Heart left ventricle (tissue), 16 donors: ENCODE results near the gene VAPA. TPM values are rescaled to one million over a fixed set of nuclear protein-coding genes. Genes with fewer than 3 reads are reported as not detected.

ENCODE experiments used
- ATAC-seq, 4 donors: fragments of 200-7000 bp; cut with Tn5 transposase; one replicate each; pipeline ENCODE4 v1.9.1; 2020 to 2022; ENCODE audit warnings: moderate library complexity in 4 of 4, mild to moderate bottlenecking in 3 of 4, moderate number of reproducible peaks in 1 of 4
- DNase-seq, 5 donors: peaks; one replicate each; pipeline ENCODE4 v3.0.0-alpha.2; 2020
- H3K27ac ChIP-seq, 12 donors: fragments of 200-600 bp; sonication (generic) in 4 of 12; one replicate each; pipeline versions ENCODE4 v1.5.0 to v1.8.0; 2016 to 2022; ENCODE audit warnings: mild to moderate bottlenecking in 2 of 12
- H3K27me3 ChIP-seq, 9 donors: fragments of 200-600 bp; sonication (generic) in 2 of 9; one replicate each; pipeline versions ENCODE4 v1.5.1 to v1.8.0; 2016 to 2022; ENCODE audit warnings: mild to moderate bottlenecking in 3 of 9
- H3K36me3 ChIP-seq, 9 donors: fragments of 200-600 bp; sonication (generic) in 2 of 9; one replicate each; pipeline versions ENCODE4 v1.5.0 to v1.8.0; 2018 to 2022; ENCODE audit warnings: mild to moderate bottlenecking in 2 of 9
- H3K4me1 ChIP-seq, 12 donors: fragments of 200-600 bp; sonication (generic) in 4 of 12; one replicate each; pipeline versions ENCODE4 v1.5.0 to v1.8.0; 2016 to 2022; ENCODE audit warnings: mild to moderate bottlenecking in 3 of 12
- H3K4me3 ChIP-seq, 12 donors: fragments of 200-600 bp; sonication (generic) in 4 of 12; one replicate each; pipeline versions ENCODE4 v1.5.0 to v1.8.0; 2017 to 2022; ENCODE audit warnings: mild to moderate bottlenecking in 9 of 12, moderate library complexity in 4 of 12
- H3K9me3 ChIP-seq, 12 donors: fragments of 200-600 bp; sonication (generic) in 4 of 12; one replicate each; pipeline versions ENCODE4 v1.5.0 to v1.8.0; 2016 to 2022; ENCODE audit warnings: mild to moderate bottlenecking in 1 of 12
- CTCF ChIP-seq, 12 donors: fragments of 200-600 bp; sonication (generic) in 4 of 12; IDR thresholded peaks; one replicate each; pipeline versions ENCODE4 v1.5.0 to v1.8.0; 2018 to 2022; ENCODE audit warnings: antibody characterized with exemption in 12 of 12, mild to moderate bottlenecking in 5 of 12
- POLR2A ChIP-seq, 2 donors: fragments of 450-650 bp; IDR thresholded peaks; one replicate each; pipeline ENCODE4 v1.6.1; 2017; ENCODE audit warnings: antibody characterized with exemption in 2 of 2, mild to moderate bottlenecking in 2 of 2, moderate library complexity in 2 of 2
- WGBS, 4 donors: extraction: QIAGEN DNeasy Blood & Tissue Kit in 2 of 4; methylation state at CpG; one replicate each; pipeline versions ENCODE4 v1.1.5 to v1.1.7; 2013 to 2018; 5-methylcytosine and 5-hydroxymethylcytosine counted together
- intact Hi-C, 10 donors: fragments of 100-400 bp; cut with DNase I; formaldehyde crosslinking; loops; one replicate each; pipeline versions ENCODE4 v1.11.1 to v1.14.2; 2022
- polyA plus RNA-seq, 2 donors: library from polyadenylated mRNA; stranded (reverse); fragments of 200-250 nt; gene quantifications; one replicate each; pipeline ENCODE4 v1.2.3, GENCODE V29; 2013
- total RNA-seq, 9 donors: library from RNA; depleted of rRNA in 2 of 9; stranded (reverse); fragments of >200 nt in 2 of 9; fragmentation: NEBNext Ultra II Directional in 3 of 9; extraction: Animal tissue kit (Norgen Biotek cat#: 25700) in 3 of 9; gene quantifications; one replicate each; pipeline versions ENCODE4 v1.1.0 to v1.2.4, GENCODE V29; 2016 to 2023
- donor health status: ischemic (EF 13 %, LVEDD 7.1; RV severe dilation, severe dysfunction).
- donor health status: healthy with polysubstance abuse.
- donor health status: DM: no; HTN: yes; CAD: no.
- donor health status: DM: no; HTN: no; CAD: no.
- donor health status: ischemic (EF 25% LVEDD 6.9; RV normal size, moderate dysfunction).
- donor health status: ischemic (EF 25% LVEDD 5.7; RV mildly dilated, moderate dysfunction).
- donor health status: healthy.
- donor health status: DM: yes; HTN: yes; CAD: no.
- donor health status: ischemic (EF 35%, LVEDD 5.7; RV mildly dilated, moderate dysfunction).
- donor health status: nonischemic (EF 11% LVEDD 7.7; RV severe dilation, severe dysfunction).
- donor health status: DM: yes; HTN: yes; CAD: no.
- donor health status: PGD.
- donor health status: ischemic (EF 29% LVEDD 5.4; RV normal size, mild dysfunction).
- donor health status: nonischemic (EF 23%, LVEDD 6.1; RV moderate dilation, normal function).

Gene VAPA
- total and polyA plus RNA-seq, 11 donors: 107 to 289 (median 201) TPM

- DNase-seq (no peak), ATAC-seq (no peak)
- TF ChIP-seq POLR2A (IDR thresholded peaks at IDR 0.05) (no peak), CTCF (IDR thresholded peaks at IDR 0.05) (no peak)
- Histone ChIP-seq H3K4me1 (peaks cover 0 to 16% (median 4%) of the 10 kb centered on the region in 12 donors), H3K27me3 (no peaks in the 10 kb centered on the region), H3K36me3 (no peaks in the 10 kb centered on the region), H3K27ac (no peak overlapping the region), H3K4me3 (no peak overlapping the region), H3K9me3 (peaks cover 0 to 24% (median 2%) of the 10 kb centered on the region in 12 donors)
- WGBS, 4 donors: 78 to 84% (median 84%) methylated on average over 3 of the region's 3 CpGs
- intact Hi-C loops: loop anchor here in 3 of 10 donors (10.0 kb wide), 1 partner anchor 513 kb away; no protein-coding TSS in a partner anchor
These were observed 88.5 kb downstream of the VAPA start for GRCh38 chr18:10002280-10002679.

- Histone ChIP-seq H3K27ac (no peak overlapping the region), H3K4me3 (no peak overlapping the region), H3K4me1 (peaks cover 0 to 16% (median 4%) of the 10 kb centered on the region in 12 donors), H3K27me3 (no peaks in the 10 kb centered on the region), H3K9me3 (peaks cover 0 to 20% (median 2%) of the 10 kb centered on the region in 12 donors), H3K36me3 (no peaks in the 10 kb centered on the region)
- DNase-seq: no peak
- TF ChIP-seq CTCF (IDR thresholded peaks at IDR 0.05) (no peak), POLR2A (IDR thresholded peaks at IDR 0.05) (no peak)
- ATAC-seq: no peak
- intact Hi-C loops: loop anchor here in 3 of 10 donors (10.0 kb wide), 1 partner anchor 512 kb away; no protein-coding TSS in a partner anchor
- WGBS, 4 donors: 74 to 87% (median 81%) methylated on average over 1 of the region's 1 CpG
These were observed 89.5 kb downstream of the VAPA start for GRCh38 chr18:10003281-10003680.

- Histone ChIP-seq H3K4me3 (no peak overlapping the region), H3K4me1 (peaks cover 0 to 16% (median 4%) of the 10 kb centered on the region in 12 donors), H3K27ac (no peak overlapping the region), H3K36me3 (no peaks in the 10 kb centered on the region), H3K9me3 (peaks cover 0 to 14% (median under 1%) of the 10 kb centered on the region in 12 donors), H3K27me3 (no peaks in the 10 kb centered on the region)
- DNase-seq (no peak), ATAC-seq (no peak)
- intact Hi-C loops: loop anchor here in 3 of 10 donors (10.0 kb wide), 1 partner anchor 511 kb away; no protein-coding TSS in a partner anchor
- WGBS, 4 donors: 84 to 92% (median 88%) methylated on average over 7 of the region's 7 CpGs
- TF ChIP-seq CTCF (IDR thresholded peaks at IDR 0.05) (no peak), POLR2A (IDR thresholded peaks at IDR 0.05) (no peak)
These were observed 90.0 kb downstream of the VAPA start for GRCh38 chr18:10003866-10004265.

DNA sequence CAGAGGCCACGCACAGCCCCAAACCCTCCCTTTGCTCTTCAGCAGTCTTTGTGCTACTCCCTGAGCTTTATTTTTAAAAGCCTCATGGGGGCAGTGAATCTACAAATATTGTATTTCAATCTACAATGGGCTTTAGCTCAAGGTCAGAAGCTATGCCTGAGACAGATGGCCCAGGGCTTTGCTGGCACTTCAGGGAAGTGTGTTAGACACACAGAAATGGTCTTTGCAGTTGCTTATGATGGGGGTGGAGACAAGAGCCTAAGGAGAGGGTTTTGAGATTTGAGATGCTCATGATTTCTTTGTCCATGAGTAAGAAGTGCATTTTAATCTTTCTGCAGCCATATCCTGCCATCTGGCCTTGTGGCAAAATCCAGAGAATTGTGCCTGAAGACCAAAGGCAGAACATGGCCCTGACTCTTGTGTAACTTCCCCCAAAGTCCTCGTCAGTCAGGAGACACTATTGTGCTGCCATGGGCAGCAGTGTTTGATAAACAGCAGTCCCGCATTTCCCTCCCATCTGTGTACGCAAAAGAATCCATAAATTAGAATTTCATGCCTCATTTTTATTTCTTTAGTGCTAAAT lies 92.6 kb downstream of the VAPA start:
- no peak for DNase-seq
- Histone ChIP-seq H3K36me3 (no peaks in the 10 kb centered on the region), H3K4me3 (no peak overlapping the region), H3K27ac (no peak overlapping the region), H3K4me1 (peaks cover 0 to 30% (median 18%) of the 10 kb centered on the region in 12 donors), H3K9me3 (no peaks in the 10 kb centered on the region), H3K27me3 (no peaks in the 10 kb centered on the region)
- WGBS, 4 donors: 75 to 85% (median 80%) methylated on average over 4 of the region's 4 CpGs
- ATAC-seq: peak in 3 of 4 donors; percentile 29 to 41 (median 39)
- no peak for TF ChIP-seq POLR2A (IDR thresholded peaks at IDR 0.05)
- peak in 8 of 12 donors; percentile 10 to 47 (median 36) for TF ChIP-seq CTCF (IDR thresholded peaks at IDR 0.05)
- intact Hi-C loops: loop anchor here in 6 of 10 donors (5.0 to 10.0 kb wide), 2 partner anchors 508 to 511 kb away; no protein-coding TSS in a partner anchor
